Renal cortical epithelial cell (primary cell): ENCODE data around the gene CRIP2. TPM values are rescaled to one million over a fixed set of nuclear protein-coding genes. Genes with fewer than 3 reads are reported as not detected.

Source experiments
- DNase-seq: peaks from one replicate; pipeline ENCODE4 v3.0.0-alpha.2; 2011; ENCODE audit warnings: low read depth
- total RNA-seq: library from RNA; depleted of rRNA; stranded (reverse); fragments of >200 nt; gene quantifications from 2 replicates; pipeline ENCODE4 v1.2.3, GENCODE V29; 2014

The CRIP2 gene
- total RNA-seq, 1 donor from 2014 or later, result 206 TPM

DNA sequence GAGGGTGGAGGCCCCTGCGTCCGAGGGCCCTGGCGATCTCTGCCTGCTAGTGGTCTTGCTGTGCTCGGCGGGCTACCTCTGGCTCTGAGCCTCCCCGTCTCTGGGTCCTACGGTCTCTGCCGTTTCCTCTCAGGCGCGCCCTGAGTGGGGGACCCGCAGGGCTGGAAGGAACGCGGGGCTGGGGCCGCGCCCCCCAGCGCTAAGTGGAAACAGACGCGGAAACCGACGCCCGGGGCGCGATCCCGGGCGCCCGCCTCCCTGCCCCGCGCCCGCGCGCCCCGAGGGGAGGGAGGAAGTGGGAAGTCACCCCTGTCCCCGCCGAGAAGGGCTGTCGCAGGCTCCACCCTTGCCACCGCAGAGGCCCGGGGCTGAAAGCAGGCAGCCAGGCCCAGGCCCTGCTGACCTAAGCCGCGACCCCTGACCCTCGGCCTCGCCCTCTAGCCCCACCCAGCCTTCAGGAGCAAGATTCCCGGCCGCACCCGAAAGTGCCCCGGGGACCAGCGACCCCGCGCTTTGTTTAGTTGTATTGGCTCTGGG is 12.9 kb downstream of the CRIP2 start:
- no peak for DNase-seq

DNA sequence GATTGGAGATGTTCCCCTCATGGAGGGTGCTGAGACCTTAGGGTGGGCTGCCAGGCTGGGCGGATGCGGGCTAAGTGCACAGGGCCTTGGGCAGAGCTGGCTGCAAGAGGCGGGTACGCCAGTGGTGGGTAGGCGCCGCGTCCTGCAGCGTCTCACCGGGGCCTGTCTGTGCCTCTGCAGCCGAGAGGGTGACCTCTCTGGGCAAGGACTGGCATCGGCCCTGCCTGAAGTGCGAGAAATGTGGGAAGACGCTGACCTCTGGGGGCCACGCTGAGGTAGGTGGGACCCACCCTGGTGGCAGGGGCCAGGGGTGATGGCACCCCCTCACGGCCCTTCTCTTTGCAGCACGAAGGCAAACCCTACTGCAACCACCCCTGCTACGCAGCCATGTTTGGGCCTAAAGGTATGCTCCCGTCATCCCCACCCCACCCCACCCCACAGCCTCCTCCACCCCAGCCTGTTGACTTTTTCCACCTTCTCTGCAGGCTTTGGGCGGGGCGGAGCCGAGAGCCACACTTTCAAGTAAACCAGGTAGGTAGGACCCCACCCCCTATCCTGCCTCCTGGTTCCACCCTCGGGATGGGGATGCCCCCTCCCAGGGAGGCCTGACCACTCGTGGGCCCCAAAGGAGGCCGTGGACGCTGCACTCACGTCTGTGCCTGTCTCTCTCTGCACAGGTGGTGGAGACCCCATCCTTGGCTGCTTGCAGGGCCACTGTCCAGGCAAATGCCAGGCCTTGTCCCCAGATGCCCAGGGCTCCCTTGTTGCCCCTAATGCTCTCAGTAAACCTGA is 13.6 kb downstream of the CRIP2 start:
- no peak for DNase-seq

DNA sequence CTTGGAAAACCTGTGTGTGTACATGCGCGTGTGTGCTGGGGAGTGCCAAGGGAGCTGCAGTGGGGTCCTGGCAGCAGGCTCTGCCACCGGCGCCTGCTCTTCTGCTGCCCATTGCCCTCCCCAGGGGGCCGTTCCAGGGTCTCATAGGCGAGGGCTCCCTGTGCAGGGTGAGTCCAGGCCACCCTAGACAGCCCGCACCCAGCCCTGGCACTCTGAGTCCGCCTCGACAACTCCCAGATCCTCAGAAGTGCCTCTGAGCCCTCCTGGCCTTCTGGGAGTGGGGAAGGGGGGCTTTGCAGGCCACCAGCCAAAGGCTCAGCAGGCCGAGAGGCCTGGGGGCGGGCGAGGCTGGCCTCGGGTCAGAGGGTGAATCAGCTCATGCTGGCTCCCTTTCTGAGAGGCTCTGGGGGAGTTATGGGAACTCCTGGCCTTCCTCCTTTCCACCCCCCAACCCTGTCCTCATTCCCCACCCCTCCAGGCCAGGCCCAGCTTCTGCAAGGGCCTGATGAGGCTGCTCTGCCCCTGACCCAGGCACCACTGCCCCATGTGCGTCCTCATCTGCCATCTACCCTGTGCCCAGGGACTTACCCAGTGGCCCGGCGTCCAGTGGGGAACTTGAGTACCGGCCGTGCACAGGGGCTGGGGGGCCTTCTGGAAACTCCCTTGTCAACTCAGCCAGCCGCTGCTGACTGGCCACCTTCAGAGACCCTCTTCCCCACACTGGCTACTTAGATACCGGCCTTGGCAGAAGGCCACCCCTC is 14.3 kb downstream of the CRIP2 start:
- DNase-seq, result no peak

- DNase-seq, result peak; percentile 86
Observed at GRCh38 chr14:105489542-105490266, 15.1 kb downstream of the CRIP2 start.

- no peak for DNase-seq
Observed at GRCh38 chr14:105490267-105490571, 15.6 kb downstream of the CRIP2 start.

DNA sequence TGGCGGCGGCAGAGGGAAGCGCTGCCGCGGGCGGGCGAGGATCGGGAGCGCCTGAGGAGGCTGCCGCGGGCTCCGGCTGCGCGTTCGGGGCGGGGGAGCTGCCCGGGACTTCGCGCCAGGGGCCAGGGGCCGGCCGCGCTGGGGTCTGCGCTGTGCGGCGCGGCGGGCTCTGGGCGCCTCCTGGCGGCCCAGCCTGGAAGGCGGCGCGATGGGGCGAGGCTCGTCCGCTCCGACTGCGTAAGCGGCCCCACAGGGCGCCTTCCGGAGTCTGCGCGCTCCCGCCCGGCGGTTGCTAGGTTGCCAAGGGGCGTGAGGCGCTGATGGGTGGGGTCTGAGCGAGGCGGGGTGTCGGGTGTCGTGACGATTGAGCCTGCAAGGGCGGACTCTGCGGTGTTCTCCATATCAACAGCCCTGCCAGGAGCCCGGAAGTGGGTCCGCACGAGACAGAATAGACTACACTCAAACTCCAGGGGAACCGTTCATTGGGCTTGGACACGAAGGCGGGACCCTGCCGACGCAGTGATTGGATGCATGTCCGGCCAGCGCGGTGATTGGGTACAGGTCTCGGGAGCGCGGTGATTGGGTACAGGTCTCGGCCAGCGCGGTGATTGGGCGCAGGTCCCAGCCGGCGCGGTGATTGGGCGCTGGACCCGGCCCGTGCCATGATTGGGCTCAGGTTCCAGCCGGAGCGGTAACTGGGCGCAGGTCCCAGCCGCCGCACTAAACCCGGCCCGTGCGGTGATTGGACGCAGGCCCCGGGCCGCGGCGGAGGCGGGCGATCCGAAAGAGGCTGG is 16.1 kb downstream of the CRIP2 start, which contains the start of gene TEDC1:
TSS of gene TEDC1 (plus strand) at position 675 of the 794 bp plus-strand sequence. CDS start 130 bp downstream, outside the sequence.
- DNase-seq, result peak; percentile 99

DNA sequence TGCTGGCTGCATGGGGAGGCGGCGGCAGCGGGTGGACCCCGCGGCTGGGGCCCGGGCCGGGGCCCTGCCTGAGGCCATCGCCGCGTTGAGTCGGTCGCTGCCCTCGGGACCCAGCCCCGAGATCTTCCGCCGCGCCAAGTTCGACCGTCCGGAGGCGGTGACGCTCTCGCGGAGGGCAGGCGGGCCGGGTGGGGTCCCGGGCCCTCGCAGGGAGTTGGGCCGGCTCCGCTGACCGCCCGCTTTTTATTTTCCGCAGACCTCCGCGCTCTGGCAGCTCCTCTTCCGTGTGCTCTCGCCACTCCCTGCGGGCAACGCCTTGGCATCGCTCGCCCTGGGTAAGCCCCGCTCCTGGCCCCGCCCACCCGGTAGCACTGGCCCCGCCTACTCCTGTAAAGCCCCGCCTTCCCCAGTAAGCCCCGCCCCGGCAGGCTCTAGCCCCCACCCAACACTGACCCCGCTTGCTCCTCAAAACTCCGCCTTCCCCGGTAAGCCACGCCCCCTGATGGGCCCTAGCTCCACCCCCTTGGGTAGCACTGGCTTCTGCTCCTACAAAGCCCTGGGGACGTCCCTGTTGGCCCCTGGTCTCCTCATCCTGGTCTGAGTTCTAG is 16.8 kb downstream of the CRIP2 start:
- no peak for DNase-seq

DNA sequence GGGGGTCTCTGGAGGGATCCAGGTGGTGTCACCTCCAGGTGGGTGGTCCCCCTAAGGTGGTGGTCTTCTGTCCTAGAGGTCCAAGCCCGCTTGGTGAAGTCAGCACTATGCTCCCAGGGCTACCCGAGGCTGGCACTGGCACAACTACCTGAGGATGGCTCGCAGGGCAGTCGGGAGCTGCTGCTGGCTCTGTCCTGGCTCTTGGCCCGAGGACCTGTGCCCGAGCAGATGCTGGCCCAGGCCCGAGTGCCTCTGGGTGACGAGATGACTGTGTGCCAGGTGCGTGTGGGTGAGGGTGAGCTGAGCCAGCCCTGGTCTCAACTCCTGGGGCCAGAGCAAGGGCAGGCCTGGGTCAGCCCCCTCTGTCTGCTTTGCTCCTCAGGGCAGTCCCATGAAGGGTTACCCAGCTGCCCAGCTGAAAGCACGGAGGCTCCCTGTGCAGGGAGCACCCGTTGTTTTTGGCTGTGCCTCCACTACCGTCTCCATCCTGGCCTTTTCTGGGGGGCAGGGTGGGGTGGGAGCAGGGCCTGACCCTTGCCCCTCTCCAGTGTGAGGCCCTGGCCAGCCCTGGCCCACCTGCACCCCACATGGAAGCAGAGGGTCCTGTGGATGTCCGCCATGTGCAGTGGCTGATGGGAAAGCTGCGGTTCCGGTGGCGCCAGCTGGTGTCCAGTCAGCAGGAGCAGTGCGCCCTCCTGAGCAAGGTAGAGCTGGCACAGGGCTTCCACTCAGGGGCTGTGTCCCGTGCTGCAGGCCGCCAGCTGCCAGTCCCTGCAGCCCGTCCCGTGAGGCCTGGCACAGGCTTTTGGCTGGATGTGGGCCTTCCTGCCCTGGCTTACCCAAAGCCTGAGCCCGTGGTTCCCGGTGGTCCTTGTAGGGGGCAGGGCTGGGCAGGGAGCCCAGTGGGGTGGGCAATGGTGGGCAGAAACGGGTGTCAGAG is 17.7 kb downstream of the CRIP2 start:
- DNase-seq, result no peak

DNA sequence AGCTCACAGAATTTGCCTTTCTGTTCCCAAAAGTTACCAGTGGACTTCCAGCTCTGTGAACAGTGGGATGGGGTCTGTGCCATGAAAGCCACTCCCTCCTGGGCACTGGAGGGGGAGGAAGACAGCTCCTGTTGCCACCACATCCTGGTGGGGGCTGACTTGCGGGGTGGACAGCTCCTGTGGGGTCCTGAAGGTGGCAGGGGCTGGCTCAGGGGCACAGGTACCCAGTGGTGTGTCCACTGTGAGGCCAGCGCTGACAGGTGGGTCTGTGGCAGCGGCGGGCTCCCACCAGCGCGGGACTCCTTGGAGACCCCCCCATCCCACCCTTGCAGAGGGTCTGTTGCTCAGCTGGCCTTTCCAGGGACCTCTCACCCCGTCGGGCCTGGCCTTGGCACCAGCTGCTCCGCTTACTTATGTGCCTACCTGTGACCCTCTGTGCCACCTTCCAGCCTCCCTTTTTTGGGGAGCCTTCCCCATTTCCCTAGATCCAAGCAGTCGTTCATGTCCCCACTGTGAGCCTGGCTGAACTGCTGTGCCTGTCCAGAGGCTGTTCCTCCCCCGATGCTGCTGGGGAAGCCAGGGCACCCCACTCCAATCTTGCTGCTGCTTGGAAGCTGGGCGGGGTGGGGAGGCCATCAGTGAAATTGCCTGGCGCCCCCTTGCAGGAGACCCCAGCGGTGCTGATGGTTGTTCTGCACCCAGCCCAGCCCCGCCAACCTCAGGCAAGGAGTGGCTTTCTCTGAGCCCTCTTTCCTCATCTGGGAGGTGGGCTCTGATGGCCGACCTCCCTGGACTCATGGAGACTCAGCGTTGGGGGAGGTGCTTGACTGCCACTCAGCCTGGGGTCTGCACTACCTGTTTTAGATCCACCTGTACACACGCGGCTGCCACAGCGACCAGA is 18.6 kb downstream of the CRIP2 start:
- no peak for DNase-seq

GRCh38 chr14:105493921-105494605 is 19.4 kb downstream of the CRIP2 start:
- DNase-seq, result no peak

- DNase-seq, result no peak
Observed at GRCh38 chr14:105494606-105494929, 19.9 kb downstream of the CRIP2 start.

DNA sequence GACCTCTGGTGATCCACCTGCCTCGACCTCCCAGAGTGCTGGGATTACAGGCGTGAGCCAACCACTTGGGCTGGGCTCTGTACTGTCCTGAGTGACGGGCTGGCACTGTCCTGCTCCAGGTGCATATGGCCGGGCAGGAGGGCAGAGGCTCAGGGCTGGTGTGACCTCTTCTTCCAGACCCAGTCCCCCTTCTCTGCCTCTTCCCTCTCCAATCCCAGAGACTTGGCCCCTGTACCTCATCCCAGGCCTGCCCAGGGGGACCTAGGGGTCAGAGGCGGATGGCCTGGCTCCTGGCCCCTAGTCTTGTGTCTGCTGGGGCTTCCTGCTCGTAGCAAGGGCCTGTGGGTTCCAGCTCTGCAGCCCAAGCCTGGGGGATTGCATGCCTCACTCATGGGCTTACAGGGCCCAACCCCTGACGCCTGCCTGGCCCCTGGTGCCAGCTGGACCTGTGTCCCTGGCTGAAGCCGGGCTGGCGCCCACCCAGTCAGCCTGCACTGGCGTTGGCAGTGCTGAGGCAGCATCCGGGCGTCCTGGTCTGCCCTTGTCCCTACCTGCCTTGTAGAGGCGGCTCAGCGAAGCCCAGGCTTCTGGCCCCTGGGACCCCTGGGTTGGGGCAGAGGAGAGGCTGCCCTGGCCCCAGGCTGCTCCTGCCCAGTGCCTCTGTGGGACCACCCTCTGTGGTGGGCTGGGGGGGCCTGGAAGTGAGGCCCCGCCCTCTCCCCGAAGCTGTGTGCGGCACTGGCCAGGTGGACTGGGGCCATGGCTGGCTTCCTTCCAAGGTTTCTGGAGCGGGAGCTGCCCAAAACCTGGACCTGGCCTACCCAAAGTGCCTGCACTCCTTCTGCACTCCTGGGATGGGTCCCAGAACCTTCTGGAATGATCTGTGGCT is 20.7 kb downstream of the CRIP2 start:
- DNase-seq, result no peak

- DNase-seq, result no peak
Observed at GRCh38 chr14:105495990-105496830, 21.6 kb downstream of the CRIP2 start.

GRCh38 chr14:105496831-105497591 is 22.4 kb downstream of the CRIP2 start:
- no peak for DNase-seq

DNA sequence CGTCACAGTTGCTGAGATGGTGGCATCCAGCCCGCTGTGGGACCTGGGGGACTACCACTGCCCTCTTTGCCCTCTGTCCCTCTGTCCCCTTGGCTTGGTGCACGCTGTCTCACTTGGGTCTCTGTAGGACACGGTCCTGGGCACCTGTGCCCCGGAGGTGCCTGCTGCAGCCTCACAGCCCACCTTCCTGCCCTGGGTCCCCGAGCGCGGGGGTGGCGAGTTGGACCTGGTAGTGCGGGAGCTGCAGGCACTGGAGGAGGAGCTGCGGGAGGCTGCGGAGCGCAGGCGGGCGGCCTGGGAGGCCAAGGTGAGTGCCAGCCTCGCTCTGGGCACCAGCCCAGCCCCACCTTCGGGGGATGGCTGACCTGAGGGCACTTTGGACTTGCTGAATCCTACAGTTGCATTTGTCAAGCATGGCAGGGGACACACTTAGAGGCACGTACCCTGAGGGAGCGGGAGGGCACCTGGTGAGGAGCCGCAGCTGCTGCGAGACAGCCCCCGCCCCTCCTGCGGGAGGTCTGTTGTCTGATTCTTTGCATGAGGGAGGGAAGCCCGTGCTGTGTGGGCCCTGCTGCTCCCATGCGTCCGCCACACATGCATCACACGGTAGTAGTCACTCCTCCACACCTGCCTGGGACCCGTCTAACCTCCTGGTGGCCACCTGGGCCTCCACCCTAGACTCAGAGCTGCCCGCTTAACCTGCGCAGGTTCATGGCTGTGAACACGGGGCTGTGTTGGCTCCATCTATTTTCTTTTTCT is 23.2 kb downstream of the CRIP2 start:
- DNase-seq, result no peak
